Keratinocyte (primary cell): ENCODE measurements around the gene YPEL1. TPM values are rescaled to one million over a fixed set of nuclear protein-coding genes. Genes with fewer than 3 reads are reported as not detected.

Experiments
- DNase-seq: peaks from one replicate; pipeline ENCODE4 v3.0.0-alpha.2; 2011; ENCODE audit warnings: low read depth, missing footprints, low spot score
- FAIRE-seq: peaks from 2 replicates; lab custom pipeline; 2011; peaks lifted over from hg19 to GRCh38; lab: Jason Lieb, UNC
- H2AFZ ChIP-seq: 2 replicates; pipeline ENCODE4 v1.6.0; 2012; ENCODE audit warnings: low read length, control low read depth, inconsistent platforms; ENCODE audit not compliant: control insufficient read depth
- H3K27ac ChIP-seq: 2 replicates; pipeline ENCODE4 v1.5.1; 2011; ENCODE audit warnings: low read length; ENCODE audit not compliant: control insufficient read depth, insufficient read depth
- H3K27me3 ChIP-seq: 3 replicates; pipeline ENCODE4 v1.6.0; 2011; ENCODE audit warnings: low read length; ENCODE audit not compliant: control insufficient read depth, insufficient read depth; ENCODE audit errors: extremely low read depth
- H3K36me3 ChIP-seq, 2 experiments: 2 replicates in 1 of 2; 3 replicates in 1 of 2; pipeline ENCODE4 v1.5.1; 2011; ENCODE audit warnings: low read length in 2 of 2, mild to moderate bottlenecking in 1 of 2; ENCODE audit not compliant: control insufficient read depth in 2 of 2, insufficient read depth in 2 of 2; ENCODE audit errors: extremely low read depth in 1 of 2
- H3K4me1 ChIP-seq: 3 replicates; pipeline ENCODE4 v1.5.1; 2011; ENCODE audit warnings: low read length; ENCODE audit not compliant: control insufficient read depth, insufficient read depth; ENCODE audit errors: extremely low read depth
- H3K4me2 ChIP-seq: 3 replicates; pipeline ENCODE4 v1.6.0; 2011; ENCODE audit warnings: low read depth, low read length; ENCODE audit not compliant: control insufficient read depth, insufficient read depth; ENCODE audit errors: extremely low read depth
- H3K4me3 ChIP-seq, 3 experiments: fragments of 200-600 bp in 1 of 3; sonication (generic) in 1 of 3; 2 replicates in 2 of 3; 3 replicates in 1 of 3; pipeline ENCODE4 v1.5.1; 2011 to 2016; ENCODE audit warnings: low read length in 3 of 3, mild to moderate bottlenecking in 3 of 3, control low read depth in 2 of 3, inconsistent platforms in 1 of 3, low read depth in 1 of 3, mixed read lengths in 1 of 3, mixed run types in 1 of 3, moderate library complexity in 1 of 3; ENCODE audit not compliant: control insufficient read depth in 2 of 3, insufficient read depth in 2 of 3; ENCODE audit errors: extremely low read depth in 1 of 3
- H3K79me2 ChIP-seq: 2 replicates; pipeline ENCODE4 v1.6.0; 2012; ENCODE audit warnings: low read length; ENCODE audit not compliant: control insufficient read depth, insufficient read depth
- H3K9ac ChIP-seq: 3 replicates; pipeline ENCODE4 v1.6.0; 2011; ENCODE audit warnings: low read length; ENCODE audit not compliant: control insufficient read depth, insufficient read depth; ENCODE audit errors: extremely low read depth
- H3K9me1 ChIP-seq: 3 replicates; pipeline ENCODE4 v1.6.0; 2011; ENCODE audit warnings: low read length; ENCODE audit not compliant: control insufficient read depth, insufficient read depth; ENCODE audit errors: extremely low read depth
- H3K9me3 ChIP-seq: 2 replicates; pipeline ENCODE4 v1.5.1; 2012; ENCODE audit warnings: low read depth, low read length; ENCODE audit not compliant: control insufficient read depth
- H4K20me1 ChIP-seq: 3 replicates; pipeline ENCODE4 v1.6.0; 2011; ENCODE audit warnings: low read length; ENCODE audit not compliant: control insufficient read depth, insufficient read depth; ENCODE audit errors: extremely low read depth
- EZH2 ChIP-seq: IDR thresholded peaks from one replicate; pipeline ENCODE4 v1.6.1; 2012; ENCODE audit warnings: inconsistent platforms, mild to moderate bottlenecking, low read length, moderate library complexity
- dilution Hi-C: fragments of 300-500 bp; cut with MboI; formaldehyde crosslinking; loops from one replicate; pipeline ENCODE4 v1.7.0; 2020; ENCODE audit warnings: low sequenced_read_pairs; ENCODE audit not compliant: extremely low pct_ligation_motif_present
- polyA plus RNA-seq, 5 experiments: library from polyadenylated mRNA; depleted of rRNA in 3 of 5; stranded (reverse) in 3 of 5; stranded (forward) in 1 of 5; unstranded in 1 of 5; fragments of >200 nt; gene quantifications; 1 replicate in 1 of 5; 2 replicates in 3 of 5; 3 replicates in 1 of 5; pipeline versions ENCODE4 v1.2.1 to v1.2.3, GENCODE V29; 2011 to 2012; ENCODE audit warnings: missing spikeins in 2 of 5, low read depth in 1 of 5, low replicate concordance in 1 of 5
- TF ChIP-seq, protein P1 (sequence below), 3 experiments: IDR thresholded peaks in 1 of 3; conservative IDR thresholded peaks in 1 of 3; optimal IDR thresholded peaks in 1 of 3; 2 replicates in 2 of 3; 3 replicates in 1 of 3; pipeline versions ENCODE3 to v1.5.1; 2011; ENCODE audit warnings: low read length in 3 of 3, mild to moderate bottlenecking in 3 of 3, moderate library complexity in 2 of 3, control low read depth in 1 of 3, inconsistent platforms in 1 of 3; ENCODE audit not compliant: insufficient read depth in 2 of 3; ENCODE audit errors: extremely low read depth in 1 of 3

The YPEL1 gene
- polyA plus RNA-seq, 1 donor (not counting 4 experiments of a cell fraction or from before 2014, with no cell fraction given): 0.03 TPM

DNA sequence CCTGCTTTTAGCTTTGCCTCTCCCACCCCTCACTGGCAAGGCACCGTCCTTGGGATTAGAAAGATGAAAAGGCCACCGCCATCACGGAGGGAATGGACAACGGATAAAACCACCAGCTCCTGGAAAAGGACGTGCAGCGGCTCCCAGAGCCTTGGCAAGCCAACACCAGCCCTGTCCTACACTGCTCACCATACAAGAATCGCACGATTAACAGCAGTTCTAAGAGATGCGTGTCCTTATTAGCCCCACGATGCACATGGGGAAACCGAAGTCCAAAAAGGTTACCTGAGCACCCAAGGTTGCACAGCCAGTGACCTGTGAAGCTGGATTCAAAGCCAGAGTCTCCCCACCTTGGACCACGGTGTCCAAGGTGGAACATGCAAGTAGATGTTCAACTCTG is 7.3 kb downstream of the YPEL1 start:
- Histone ChIP-seq H3K9me3 (no peaks in the 10 kb centered on the region), H3K4me2 (no peak overlapping the region), H3K4me3 (no peak overlapping the region), H4K20me1 (no peaks in the 10 kb centered on the region), H3K4me1 (no peaks in the 10 kb centered on the region), H2AFZ (no peak overlapping the region), H3K79me2 (no peaks in the 10 kb centered on the region), H3K36me3 (no peaks in the 10 kb centered on the region), H3K9me1 (no peaks in the 10 kb centered on the region), H3K27ac (no peak overlapping the region), H3K9ac (no peak overlapping the region), H3K27me3 (peaks cover under 1% of the 10 kb centered on the region)
- FAIRE-seq (no peak), DNase-seq (no peak)
- TF ChIP-seq, protein P1, sequence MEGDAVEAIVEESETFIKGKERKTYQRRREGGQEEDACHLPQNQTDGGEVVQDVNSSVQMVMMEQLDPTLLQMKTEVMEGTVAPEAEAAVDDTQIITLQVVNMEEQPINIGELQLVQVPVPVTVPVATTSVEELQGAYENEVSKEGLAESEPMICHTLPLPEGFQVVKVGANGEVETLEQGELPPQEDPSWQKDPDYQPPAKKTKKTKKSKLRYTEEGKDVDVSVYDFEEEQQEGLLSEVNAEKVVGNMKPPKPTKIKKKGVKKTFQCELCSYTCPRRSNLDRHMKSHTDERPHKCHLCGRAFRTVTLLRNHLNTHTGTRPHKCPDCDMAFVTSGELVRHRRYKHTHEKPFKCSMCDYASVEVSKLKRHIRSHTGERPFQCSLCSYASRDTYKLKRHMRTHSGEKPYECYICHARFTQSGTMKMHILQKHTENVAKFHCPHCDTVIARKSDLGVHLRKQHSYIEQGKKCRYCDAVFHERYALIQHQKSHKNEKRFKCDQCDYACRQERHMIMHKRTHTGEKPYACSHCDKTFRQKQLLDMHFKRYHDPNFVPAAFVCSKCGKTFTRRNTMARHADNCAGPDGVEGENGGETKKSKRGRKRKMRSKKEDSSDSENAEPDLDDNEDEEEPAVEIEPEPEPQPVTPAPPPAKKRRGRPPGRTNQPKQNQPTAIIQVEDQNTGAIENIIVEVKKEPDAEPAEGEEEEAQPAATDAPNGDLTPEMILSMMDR (optimal IDR thresholded peaks at IDR 0.05 in 1 of 3, IDR thresholded peaks at IDR 0.05 in 1 of 3, conservative IDR thresholded peaks at IDR 0.05 in 1 of 3; ENCODE audit: extremely low read depth in 1 of 3, insufficient read depth in 2 of 3, low read length in 3 of 3): no peak
- TF ChIP-seq EZH2: no peak
- dilution Hi-C loops: no loop called here

DNA sequence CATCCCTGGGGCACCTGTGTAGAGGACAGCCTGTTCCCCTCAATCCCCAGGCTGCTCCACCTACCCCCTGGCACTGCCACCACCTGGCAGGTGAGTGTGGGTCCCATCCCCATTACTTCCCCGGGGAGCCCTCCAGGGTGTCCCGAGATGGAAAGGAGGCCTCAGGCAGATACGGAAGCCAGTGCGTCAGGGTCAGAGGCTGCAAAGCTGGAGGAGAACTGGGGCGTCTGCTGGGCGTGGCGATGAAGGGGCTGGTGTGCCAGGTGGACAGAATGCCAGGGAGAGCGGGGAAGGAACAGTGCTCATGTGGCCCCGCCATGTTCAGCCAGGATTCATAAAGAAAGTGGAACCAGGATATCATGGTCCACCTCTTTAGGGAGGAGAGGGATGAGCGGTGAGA is 7.8 kb downstream of the YPEL1 start:
- dilution Hi-C loops: no loop called here
- Histone ChIP-seq H3K9me3 (no peaks in the 10 kb centered on the region), H2AFZ (no peak overlapping the region)

More for the DNA sequence above, 7.8 kb downstream of the YPEL1 start:
- Histone ChIP-seq H3K4me2 (no peak overlapping the region), H4K20me1 (no peaks in the 10 kb centered on the region), H3K4me3 (no peak overlapping the region), H3K4me1 (no peaks in the 10 kb centered on the region), H3K27ac (no peak overlapping the region), H3K36me3 (no peaks in the 10 kb centered on the region), H3K27me3 (no peaks in the 10 kb centered on the region), H3K79me2 (no peaks in the 10 kb centered on the region), H3K9ac (no peak overlapping the region), H3K9me1 (no peaks in the 10 kb centered on the region)
- TF ChIP-seq, protein P1 (optimal IDR thresholded peaks at IDR 0.05 in 1 of 3, IDR thresholded peaks at IDR 0.05 in 1 of 3, conservative IDR thresholded peaks at IDR 0.05 in 1 of 3; ENCODE audit: extremely low read depth in 1 of 3, insufficient read depth in 2 of 3, low read length in 3 of 3): no peak
- TF ChIP-seq EZH2: no peak
- FAIRE-seq: no peak
- no peak for DNase-seq
